ENCODE results near the gene CBX6. TPM values are rescaled to one million over a fixed set of nuclear protein-coding genes. Genes with fewer than 3 reads are reported as not detected.

Gene CBX6
- total and polyA plus RNA-seq, 2 experiments from 2014 or later, result 51.9 to 52.1 TPM

GRCh38 chr22:38879108-38879729 lies 7.2 kb upstream of the CBX6 start:
- Histone ChIP-seq H4K20me1 (ENCODE audit: insufficient read depth) (no peaks in the 10 kb centered on the region), H3K4me3 (no peak overlapping the region), H3K9me2 (ENCODE audit: insufficient read depth) (no peaks in the 10 kb centered on the region), H3K27me3 (replicated peaks; ENCODE audit: insufficient read depth) (no peaks in the 10 kb centered on the region), H3F3A (ENCODE audit: insufficient read depth) (peaks cover 4% of the 10 kb centered on the region; the same call in 1 of the 2 replicates), H2AFZ (no peak overlapping the region), H3K9ac (no peak overlapping the region), H3K4me2 (ENCODE audit: unreplicated experiment) (no peak overlapping the region), H3K36me3 (ENCODE audit: low read depth) (no peaks in the 10 kb centered on the region), H3K4me1 (ENCODE audit: insufficient read depth) (peaks cover 20% of the 10 kb centered on the region), H3K79me2 (ENCODE audit: insufficient read depth) (no peaks in the 10 kb centered on the region), H3K27ac (no peak overlapping the region), H3K9me3 (ENCODE audit: low read depth) (no peaks in the 10 kb centered on the region)
- DNase-seq, result peak; percentile 54
- TF ChIP-seq EZH2phosphoT487 (IDR thresholded peaks at IDR 0.05; ENCODE audit: insufficient read depth, low read depth) (no peak), EZH2 (IDR thresholded peaks at IDR 0.05; ENCODE audit: insufficient read depth, poor library complexity, severe bottlenecking) (no peak)
- in situ Hi-C loops (cut with MboI), result loop anchor here (10.0 kb wide), 2 partner anchors 126 to 236 kb away; no protein-coding TSS in a partner anchor
- WGBS, 2 experiments (ENCODE audit: low coverage in 1 of 2, low lambda C conversion rate in 2 of 2, missing lambda C conversion rate in 2 of 2), result 53 to 54% methylated on average over 5 of the region's 5 CpGs

- H3K27ac ChIP-seq, result no peak overlapping the region
- no peaks in the 10 kb centered on the region for H3K36me3 ChIP-seq (ENCODE audit: low read depth)
- 65 to 75% methylated on average over 4 of the region's 4 CpGs for WGBS, 2 experiments (ENCODE audit: low coverage in 1 of 2, low lambda C conversion rate in 2 of 2, missing lambda C conversion rate in 2 of 2)
- H3K9me3 ChIP-seq (ENCODE audit: low read depth), result no peaks in the 10 kb centered on the region
- no peak overlapping the region for H3K4me3 ChIP-seq
- TF ChIP-seq EZH2 (IDR thresholded peaks at IDR 0.05; ENCODE audit: insufficient read depth, poor library complexity, severe bottlenecking) (no peak), EZH2phosphoT487 (IDR thresholded peaks at IDR 0.05; ENCODE audit: insufficient read depth, low read depth) (no peak)
- no peaks in the 10 kb centered on the region for H4K20me1 ChIP-seq (ENCODE audit: insufficient read depth)
- peaks cover 4% of the 10 kb centered on the region; the same call in 1 of the 2 replicates for H3F3A ChIP-seq (ENCODE audit: insufficient read depth)
- peaks cover 18% of the 10 kb centered on the region for H3K4me1 ChIP-seq (ENCODE audit: insufficient read depth)
- no peaks in the 10 kb centered on the region for H3K27me3 ChIP-seq (replicated peaks; ENCODE audit: insufficient read depth)
- in situ Hi-C loops (cut with MboI), result loop anchor here (10.0 kb wide), 2 partner anchors 127 to 237 kb away; no protein-coding TSS in a partner anchor
- no peak overlapping the region for H2AFZ ChIP-seq
- H3K4me2 ChIP-seq (ENCODE audit: unreplicated experiment), result no peak overlapping the region
- H3K79me2 ChIP-seq (ENCODE audit: insufficient read depth), result no peaks in the 10 kb centered on the region
- no peaks in the 10 kb centered on the region for H3K9me2 ChIP-seq (ENCODE audit: insufficient read depth)
- no peak for DNase-seq
- H3K9ac ChIP-seq, result no peak overlapping the region
These were observed 6.0 kb upstream of the CBX6 start for GRCh38 chr22:38878001-38878400.

GRCh38 chr22:38874529-38875222 lies 2.7 kb upstream of the CBX6 start:
- Histone ChIP-seq H3K9me2 (ENCODE audit: insufficient read depth) (no peaks in the 10 kb centered on the region), H3K27me3 (replicated peaks; ENCODE audit: insufficient read depth) (no peaks in the 10 kb centered on the region), H3F3A (ENCODE audit: insufficient read depth) (no peaks in the 10 kb centered on the region), H3K4me1 (ENCODE audit: insufficient read depth) (peaks cover 6% of the 10 kb centered on the region), H4K20me1 (ENCODE audit: insufficient read depth) (no peaks in the 10 kb centered on the region), H3K9ac (no peak overlapping the region), H3K9me3 (ENCODE audit: low read depth) (no peaks in the 10 kb centered on the region), H3K4me2 (ENCODE audit: unreplicated experiment) (no peak overlapping the region), H2AFZ (no peak overlapping the region), H3K36me3 (ENCODE audit: low read depth) (no peaks in the 10 kb centered on the region), H3K27ac (no peak overlapping the region), H3K4me3 (no peak overlapping the region), H3K79me2 (ENCODE audit: insufficient read depth) (peaks cover 9% of the 10 kb centered on the region)
- no peak for DNase-seq
- 88 to 92% methylated on average over 12 to 13 of the region's 13 CpGs for WGBS, 2 experiments (ENCODE audit: low coverage in 1 of 2, low lambda C conversion rate in 2 of 2, missing lambda C conversion rate in 2 of 2)
- TF ChIP-seq EZH2 (IDR thresholded peaks at IDR 0.05; ENCODE audit: insufficient read depth, poor library complexity, severe bottlenecking) (no peak), EZH2phosphoT487 (IDR thresholded peaks at IDR 0.05; ENCODE audit: insufficient read depth, low read depth) (no peak)
- in situ Hi-C loops (cut with MboI), result loop anchor here (10.0 kb wide), 2 partner anchors 130 to 240 kb away; no protein-coding TSS in a partner anchor

- H3K9me2 ChIP-seq (ENCODE audit: insufficient read depth), result no peaks in the 10 kb centered on the region
- in situ Hi-C loops (cut with MboI), result loop anchor here (10.0 kb wide), 2 partner anchors 131 to 241 kb away; no protein-coding TSS in a partner anchor
These were observed 1.7 kb upstream of the CBX6 start for GRCh38 chr22:38873469-38874411.

More at GRCh38 chr22:38873469-38874411, 1.7 kb upstream of the CBX6 start:
- H3K4me1 ChIP-seq (ENCODE audit: insufficient read depth), result peaks cover 6% of the 10 kb centered on the region
- H3K36me3 ChIP-seq (ENCODE audit: low read depth), result no peaks in the 10 kb centered on the region
- no peaks in the 10 kb centered on the region for H3K9me3 ChIP-seq (ENCODE audit: low read depth)
- H3F3A ChIP-seq (ENCODE audit: insufficient read depth), result no peaks in the 10 kb centered on the region
- H2AFZ ChIP-seq, result peak overlapping the region; percentile 96
- peak overlapping the region; percentile 79 for H3K4me3 ChIP-seq
- peaks cover 9% of the 10 kb centered on the region for H3K79me2 ChIP-seq (ENCODE audit: insufficient read depth)
- peak overlapping the region; percentile 97 for H3K4me2 ChIP-seq (ENCODE audit: unreplicated experiment)
- H3K27me3 ChIP-seq (replicated peaks; ENCODE audit: insufficient read depth), result no peaks in the 10 kb centered on the region
- H3K9ac ChIP-seq, result peak overlapping the region; percentile 86; the same call in 1 of the 2 replicates
- WGBS, 2 experiments (ENCODE audit: low coverage in 1 of 2, low lambda C conversion rate in 2 of 2, missing lambda C conversion rate in 2 of 2), result 76 to 77% methylated on average over 9 of the region's 9 CpGs
- no peak overlapping the region for H3K27ac ChIP-seq
- peak; percentile 11 for DNase-seq
- H4K20me1 ChIP-seq (ENCODE audit: insufficient read depth), result no peaks in the 10 kb centered on the region
- TF ChIP-seq EZH2 (IDR thresholded peaks at IDR 0.05; ENCODE audit: insufficient read depth, poor library complexity, severe bottlenecking), result no peak
- no peak for TF ChIP-seq EZH2phosphoT487 (IDR thresholded peaks at IDR 0.05; ENCODE audit: insufficient read depth, low read depth)
